Kidney (tissue), 14 donors: ENCODE measurements around the gene ATG10. TPM values are rescaled to one million over a fixed set of nuclear protein-coding genes. Genes with fewer than 3 reads are reported as not detected.

ENCODE experiments used
- DNase-seq, 5 donors: peaks; one replicate each; pipeline ENCODE4 v3.0.0-alpha.2; 2013 to 2020
- FAIRE-seq: peaks from 2 replicates; lab custom pipeline; 2012; peaks lifted over from hg19 to GRCh38; lab: Jason Lieb, UNC
- H3K27ac ChIP-seq, 2 donors: one replicate each; pipeline ENCODE4 v1.7.0; 2013; ENCODE audit warnings: low read depth in 2 of 2, low read length in 2 of 2, inconsistent platforms in 1 of 2
- H3K27me3 ChIP-seq: one replicate; pipeline ENCODE4 v1.7.1; 2013; ENCODE audit warnings: low read length, inconsistent platforms; ENCODE audit not compliant: control insufficient read depth, insufficient read depth
- H3K36me3 ChIP-seq, 3 donors: one replicate each; pipeline versions ENCODE4 v1.7.0 to v1.7.1; 2013; ENCODE audit warnings: low read length in 3 of 3, control low read depth in 1 of 3, inconsistent platforms in 1 of 3; ENCODE audit not compliant: insufficient read depth in 3 of 3, control insufficient read depth in 2 of 3
- H3K4me1 ChIP-seq, 3 donors: one replicate each; pipeline versions ENCODE4 v1.7.0 to v1.7.1; 2013; ENCODE audit warnings: low read length in 3 of 3, inconsistent platforms in 1 of 3, low read depth in 1 of 3; ENCODE audit not compliant: control insufficient read depth in 2 of 3, insufficient read depth in 2 of 3
- H3K4me3 ChIP-seq, 3 donors: one replicate each; pipeline versions ENCODE4 v1.7.0 to v1.8.1; 2013; ENCODE audit warnings: low read length in 3 of 3, control low read depth in 1 of 3, inconsistent platforms in 1 of 3
- H3K9ac ChIP-seq, 3 donors: one replicate each; pipeline versions ENCODE4 v1.7.0 to v1.7.1; 2013; ENCODE audit warnings: low read length in 3 of 3, control low read depth in 1 of 3, inconsistent platforms in 1 of 3
- H3K9me3 ChIP-seq, 3 donors: one replicate each; pipeline versions ENCODE4 v1.7.0 to v1.7.1; 2013; ENCODE audit warnings: low read length in 3 of 3, control low read depth in 1 of 3, inconsistent platforms in 1 of 3; ENCODE audit not compliant: control insufficient read depth in 2 of 3, insufficient read depth in 1 of 3
- intact Hi-C: fragments of 100-400 bp; cut with DNase I; formaldehyde crosslinking; loops from one replicate; pipeline ENCODE4 v1.11.1; 2022
- polyA plus RNA-seq: library from polyadenylated mRNA; stranded (reverse); fragments of 350-450 nt; fragmentation: Illumina TruSeq; extraction: RNeasy Lipid Tissue Mini Kit (QIAGEN cat#74804); gene quantifications from one replicate; pipeline ENCODE4 v1.2.3, GENCODE V29; 2014; ENCODE audit warnings: low read depth, low replicate concordance; ENCODE audit not compliant: insufficient read depth
- total RNA-seq: library from RNA; stranded (reverse); fragmentation: NEBNext Ultra II Directional; extraction: Animal tissue kit (Norgen Biotek cat#: 25700); gene quantifications from one replicate; pipeline ENCODE4 v1.2.1, GENCODE V29; 2021
- TF ChIP-seq, protein P1 (sequence below): IDR thresholded peaks from 3 replicates; pipeline ENCODE4 v1.5.1; 2012; ENCODE audit warnings: mild to moderate bottlenecking, moderate library complexity, borderline replicate concordance; ENCODE audit not compliant: insufficient read depth; ENCODE audit errors: extremely low read depth
- donor health status: control.
- donor health status: control.
- donor health status: control.
- donor health status: control.
- donor health status: control.
- donor health status: DM: yes; HTN: yes; CAD: no.
- donor health status: Normal renal cell carcinoma (clear cell type).

ATG10 gene
- total and polyA plus RNA-seq, 2 donors from 2014 or later: 8.6 to 8.7 TPM

DNA sequence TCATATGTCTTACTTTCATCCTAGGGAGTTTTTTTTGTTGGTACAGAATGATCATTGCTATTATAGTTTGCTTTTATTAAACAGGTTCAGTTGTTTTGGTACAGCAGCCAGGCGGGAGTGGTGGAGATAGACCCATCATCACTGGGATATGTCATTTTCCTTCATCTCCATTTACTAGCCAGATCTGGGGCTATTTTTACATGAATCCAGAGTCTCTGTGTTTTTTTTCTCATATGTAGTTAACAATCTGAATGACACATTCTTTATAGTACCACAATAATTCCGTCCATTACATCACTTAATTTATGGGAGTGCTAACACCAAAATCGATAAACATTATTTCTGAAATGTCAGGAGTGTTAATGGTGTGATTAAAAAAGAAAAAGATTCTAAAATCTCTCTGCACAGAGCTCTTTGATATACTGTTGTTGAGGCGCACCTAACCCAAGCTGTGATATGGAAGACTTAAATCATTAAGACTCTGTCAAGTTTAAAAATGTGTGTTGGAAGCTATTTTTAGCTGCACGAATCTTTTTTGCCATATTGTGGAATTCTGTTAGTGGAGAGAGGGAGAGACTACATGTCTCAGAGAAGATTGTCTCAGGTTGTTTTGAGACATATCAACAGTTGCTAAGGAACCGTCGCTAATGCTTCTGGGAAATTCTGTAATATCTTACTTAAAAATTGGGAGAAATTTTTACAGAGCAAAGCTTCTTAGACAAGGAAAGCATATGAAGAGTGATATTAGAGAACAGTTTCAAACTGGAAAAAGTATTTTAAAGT lies 246.7 kb downstream of the ATG10 start:
- Histone ChIP-seq H3K4me3 (no peak overlapping the region), H3K27me3 (no peaks in the 10 kb centered on the region), H3K4me1 (no peaks in the 10 kb centered on the region), H3K9me3 (no peaks in the 10 kb centered on the region), H3K9ac (no peak overlapping the region), H3K36me3 (no peaks in the 10 kb centered on the region), H3K27ac (no peak overlapping the region)
- DNase-seq (peak in 2 of 5 donors; percentile 11 to 45), FAIRE-seq (no peak)
- TF ChIP-seq, protein P1, sequence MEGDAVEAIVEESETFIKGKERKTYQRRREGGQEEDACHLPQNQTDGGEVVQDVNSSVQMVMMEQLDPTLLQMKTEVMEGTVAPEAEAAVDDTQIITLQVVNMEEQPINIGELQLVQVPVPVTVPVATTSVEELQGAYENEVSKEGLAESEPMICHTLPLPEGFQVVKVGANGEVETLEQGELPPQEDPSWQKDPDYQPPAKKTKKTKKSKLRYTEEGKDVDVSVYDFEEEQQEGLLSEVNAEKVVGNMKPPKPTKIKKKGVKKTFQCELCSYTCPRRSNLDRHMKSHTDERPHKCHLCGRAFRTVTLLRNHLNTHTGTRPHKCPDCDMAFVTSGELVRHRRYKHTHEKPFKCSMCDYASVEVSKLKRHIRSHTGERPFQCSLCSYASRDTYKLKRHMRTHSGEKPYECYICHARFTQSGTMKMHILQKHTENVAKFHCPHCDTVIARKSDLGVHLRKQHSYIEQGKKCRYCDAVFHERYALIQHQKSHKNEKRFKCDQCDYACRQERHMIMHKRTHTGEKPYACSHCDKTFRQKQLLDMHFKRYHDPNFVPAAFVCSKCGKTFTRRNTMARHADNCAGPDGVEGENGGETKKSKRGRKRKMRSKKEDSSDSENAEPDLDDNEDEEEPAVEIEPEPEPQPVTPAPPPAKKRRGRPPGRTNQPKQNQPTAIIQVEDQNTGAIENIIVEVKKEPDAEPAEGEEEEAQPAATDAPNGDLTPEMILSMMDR: no peak
- intact Hi-C loops: no loop called here

GRCh38 chr5:82221020-82221419 lies 249.2 kb downstream of the ATG10 start:
- Histone ChIP-seq H3K9ac (no peak overlapping the region), H3K27ac (no peak overlapping the region), H3K9me3 (no peaks in the 10 kb centered on the region), H3K36me3 (no peaks in the 10 kb centered on the region), H3K27me3 (no peaks in the 10 kb centered on the region), H3K4me1 (peaks cover 0 to 2% (median 0%) of the 10 kb centered on the region in 3 donors), H3K4me3 (no peak overlapping the region)
- TF ChIP-seq, protein P1: no peak
- DNase-seq: no peak
- intact Hi-C loops: no loop called here
- FAIRE-seq: no peak

- Histone ChIP-seq H3K4me3 (no peak overlapping the region), H3K27me3 (no peaks in the 10 kb centered on the region), H3K27ac (no peak overlapping the region), H3K4me1 (peaks cover 0 to 2% (median 0%) of the 10 kb centered on the region in 3 donors), H3K9ac (no peak overlapping the region), H3K36me3 (no peaks in the 10 kb centered on the region), H3K9me3 (no peaks in the 10 kb centered on the region)
- FAIRE-seq (no peak), DNase-seq (no peak)
- intact Hi-C loops: no loop called here
- TF ChIP-seq, protein P1: no peak
These were observed 251.1 kb downstream of the ATG10 start for GRCh38 chr5:82222597-82223574.
